ENCODE data around the gene CEPT1.
A peak's percentile ranks its signal among the peaks of the same experiment; 100 is the strongest.

GRCh38 chr1:111127923-111128643, 11.9 kb upstream of the CEPT1 start:
- no peak for TF ChIP-seq POLR2A (IDR thresholded peaks at IDR 0.05; ENCODE audit: low read depth, low read length)
- TF ChIP-seq POLR2AphosphoS5 (IDR thresholded peaks at IDR 0.05; ENCODE audit: low read depth, low read length): no peak
- no peak for TF ChIP-seq TAF1 (IDR thresholded peaks at IDR 0.05; ENCODE audit: low read depth, low read length)
- peak; percentile 69; the same call in 1 of the 2 replicates for TF ChIP-seq POU2F2 (IDR thresholded peaks at IDR 0.05; ENCODE audit: low read depth, low read length)
- TF ChIP-seq PAX5 (IDR thresholded peaks at IDR 0.05; ENCODE audit: insufficient read depth, low read length, severe bottlenecking): no peak
- TF ChIP-seq SPI1 (IDR thresholded peaks at IDR 0.05; ENCODE audit: low read depth, low read length): peak; percentile 98

All from GM12891 (cell line).